ENCODE results near the gene OARD1.
"Not testable (repeated sequence)": the region's sequence is repeated elsewhere in the genome, so short reads cannot be mapped to it uniquely, and the experiment has no call there.

Gene OARD1

GRCh38 chr6:41071923-41072835 is at the start of gene OARD1:
OARD1 (minus strand) TSS chr6:41072356; CDS start chr6:41071634, 722 bp downstream.
- DNase-seq (ENCODE audit: extremely low read depth in 1 of 2, low read depth in 1 of 2): peak; percentile 99 to 100

- DNase-seq (ENCODE audit: extremely low read depth in 1 of 2, low read depth in 1 of 2): no peak
Measured at GRCh38 chr6:41120058-41120457, 47.9 kb upstream of the OARD1 start.

DNA sequence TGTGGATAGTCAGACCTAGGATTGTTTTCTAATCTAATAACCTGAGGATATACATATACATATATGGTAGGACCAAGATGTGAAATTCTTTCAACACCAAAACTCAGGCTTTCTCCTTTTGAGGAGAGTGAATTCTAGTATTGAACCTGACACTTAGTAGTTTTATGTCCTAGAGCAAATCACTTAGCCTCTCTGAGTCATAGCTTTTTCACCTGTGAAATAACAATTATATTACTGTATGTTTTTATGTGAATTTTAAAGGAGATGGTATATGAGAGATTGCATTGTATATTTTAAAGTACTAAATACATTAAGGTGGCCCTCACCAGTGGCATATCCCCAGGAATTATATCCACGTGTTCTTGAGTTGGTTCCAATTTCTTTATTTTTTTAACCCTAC is 47.4 kb upstream of the OARD1 start:
- DNase-seq (ENCODE audit: extremely low read depth in 1 of 2, low read depth in 1 of 2): no peak

DNA sequence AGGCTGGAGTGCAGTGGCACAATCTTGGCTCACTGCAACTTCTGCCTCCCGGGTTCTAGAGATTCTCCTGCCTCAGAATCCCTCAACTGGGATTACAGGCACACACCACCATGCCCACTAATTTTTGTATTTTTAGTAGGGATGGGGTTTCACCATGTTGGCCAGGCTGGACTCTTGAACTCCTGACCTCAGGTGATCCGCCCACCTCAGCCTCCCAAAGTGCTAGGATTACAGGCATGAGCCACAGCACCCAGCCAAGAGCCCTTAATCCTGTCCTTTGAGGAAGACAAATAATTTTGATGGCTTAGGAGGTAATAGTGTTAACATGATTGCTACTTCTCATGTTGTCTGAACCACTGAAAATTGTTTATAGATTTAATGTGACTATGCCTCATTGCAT is 42.9 kb upstream of the OARD1 start:
- DNase-seq (ENCODE audit: extremely low read depth in 1 of 2, low read depth in 1 of 2): not testable (repeated sequence)

DNA sequence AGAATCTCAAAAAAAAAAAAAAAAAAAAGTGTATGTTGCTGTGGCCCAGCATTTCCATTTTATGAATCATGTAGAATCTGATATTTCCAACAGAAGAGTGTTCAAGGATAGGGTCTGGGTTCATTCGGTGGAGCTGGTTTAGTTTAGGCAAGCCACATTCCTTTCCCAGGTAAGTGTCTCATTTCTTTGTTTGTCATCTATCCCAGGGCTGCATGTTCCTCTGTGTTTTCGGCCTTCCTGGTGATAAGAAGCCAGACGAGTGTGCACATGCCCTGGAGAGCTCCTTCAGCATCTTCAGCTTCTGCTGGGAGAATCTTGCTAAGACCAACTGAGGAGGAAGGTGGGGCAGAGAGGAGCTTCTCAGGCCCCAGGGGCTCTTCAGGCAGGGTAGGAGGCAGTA is 38.9 kb upstream of the OARD1 start:
- DNase-seq (ENCODE audit: extremely low read depth in 1 of 2, low read depth in 1 of 2): no peak

DNA sequence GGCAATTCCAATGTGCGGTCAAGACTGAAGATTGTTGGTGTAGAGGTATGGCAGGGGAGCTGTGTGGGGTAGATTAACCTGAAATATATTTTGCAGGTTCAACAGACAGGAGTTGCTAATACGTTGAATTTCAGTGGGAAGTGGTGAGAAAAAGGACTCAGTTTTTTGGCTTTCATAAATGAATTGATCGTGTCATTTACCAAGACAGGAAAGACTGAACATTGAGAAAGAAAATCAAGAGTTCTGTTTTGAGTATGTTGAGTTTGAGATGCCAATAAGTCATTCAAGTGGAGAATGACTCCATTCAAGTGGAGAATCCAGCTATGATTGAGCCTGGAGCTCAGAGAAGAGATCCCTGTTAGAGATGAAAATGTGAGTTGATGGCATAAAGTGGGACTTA is 31.7 kb upstream of the OARD1 start:
- no peak for DNase-seq (ENCODE audit: extremely low read depth in 1 of 2, low read depth in 1 of 2)

GRCh38 chr6:41100871-41101287 is 28.7 kb upstream of the OARD1 start:
- DNase-seq (ENCODE audit: extremely low read depth in 1 of 2, low read depth in 1 of 2): no peak

DNA sequence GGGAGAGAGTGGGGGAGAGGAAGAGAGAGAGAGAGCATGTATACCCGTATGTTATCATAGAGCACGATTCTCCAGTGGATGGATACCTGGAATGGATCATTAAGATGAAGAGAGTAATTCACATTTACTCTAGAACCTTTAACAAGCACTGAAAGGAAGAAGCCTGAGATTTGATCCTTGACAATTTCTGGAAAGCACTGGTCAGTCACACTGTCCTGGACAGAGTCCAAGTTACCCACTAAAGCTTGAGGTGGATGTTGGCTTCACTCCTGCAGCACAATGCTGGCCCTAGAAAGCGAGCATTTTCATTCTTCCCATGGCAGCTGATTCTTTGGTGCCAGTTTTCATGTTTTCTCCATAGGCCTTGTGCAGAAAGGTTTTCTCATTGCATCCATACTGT is 26.2 kb upstream of the OARD1 start:
- no peak for DNase-seq (ENCODE audit: extremely low read depth in 1 of 2, low read depth in 1 of 2)

DNA sequence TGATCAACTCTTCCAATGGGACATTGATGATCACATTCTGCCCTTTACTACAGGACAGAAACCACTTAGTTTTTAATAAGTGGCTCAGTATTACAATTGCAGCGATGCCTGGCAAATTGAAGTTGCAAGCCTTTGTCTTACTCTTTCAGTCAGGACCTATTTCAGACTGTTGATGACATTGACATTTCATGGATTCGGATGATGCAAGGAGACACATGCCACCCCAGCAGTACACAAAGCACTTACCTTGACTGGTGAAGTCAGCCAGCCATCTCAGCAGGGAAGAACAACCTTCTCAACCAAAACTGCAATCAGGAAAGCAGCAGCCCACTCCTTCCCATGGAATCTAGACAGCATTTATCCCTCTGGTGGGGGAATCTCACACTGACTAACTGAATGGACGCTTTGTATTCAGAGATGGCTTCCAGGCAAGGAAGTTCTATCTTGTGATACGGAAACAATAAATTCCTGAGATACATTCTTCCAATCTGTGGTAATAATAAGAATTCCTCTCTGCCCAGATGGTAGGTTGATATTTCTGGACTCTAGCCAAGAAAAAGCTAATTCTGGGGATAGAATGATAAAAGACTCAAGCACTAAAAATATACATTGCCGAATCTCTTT is 25.4 kb upstream of the OARD1 start:
- no peak for DNase-seq (ENCODE audit: extremely low read depth in 1 of 2, low read depth in 1 of 2)

- DNase-seq (ENCODE audit: extremely low read depth in 1 of 2, low read depth in 1 of 2): no peak
Measured at GRCh38 chr6:41093729-41094128, 21.6 kb upstream of the OARD1 start.

GRCh38 chr6:41092421-41093140 is 20.4 kb upstream of the OARD1 start:
- no peak for DNase-seq (ENCODE audit: extremely low read depth in 1 of 2, low read depth in 1 of 2)

DNA sequence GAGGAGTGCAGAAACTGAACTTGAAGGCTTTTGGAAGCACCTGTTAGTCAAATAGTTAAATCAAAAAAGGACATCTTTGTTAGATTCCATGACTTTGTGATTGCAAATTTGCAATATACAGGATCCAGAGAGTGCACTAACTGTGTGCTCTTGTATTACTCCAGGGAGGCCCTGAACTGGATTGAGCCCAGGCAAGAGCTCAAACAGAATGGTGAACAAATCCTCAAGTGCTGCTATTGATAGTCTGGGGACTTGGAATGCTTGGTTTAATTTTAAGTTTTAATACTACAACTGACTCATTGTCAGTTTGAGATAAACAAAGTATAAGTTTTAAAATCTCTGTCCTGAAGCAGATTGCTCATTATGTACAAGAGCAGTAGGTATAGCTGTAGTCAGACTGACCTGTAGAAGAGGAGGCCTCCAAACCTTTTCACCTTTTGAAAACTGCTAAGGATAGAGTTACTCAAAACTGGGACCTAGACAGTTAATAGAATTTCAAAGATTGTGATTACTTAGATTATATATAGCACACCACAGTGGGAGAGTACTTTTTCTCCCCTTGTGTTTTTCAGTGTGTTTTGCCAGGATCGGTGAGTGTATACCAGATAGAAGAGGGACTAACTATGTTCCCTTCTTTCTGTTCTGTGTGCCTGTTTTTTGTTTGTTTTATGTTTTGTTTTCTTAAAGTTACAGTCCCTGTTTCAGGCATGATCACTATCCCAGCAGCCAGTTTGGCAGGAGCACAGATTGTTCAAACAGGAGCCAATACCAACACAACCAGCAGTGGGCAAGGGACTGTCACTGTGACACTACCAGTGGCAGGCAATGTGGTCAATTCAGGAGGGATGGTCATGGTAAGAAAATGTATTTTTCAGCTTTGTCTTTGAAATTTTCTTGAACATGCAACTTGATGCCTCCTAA is 18.9 kb upstream of the OARD1 start:
- DNase-seq (ENCODE audit: extremely low read depth in 1 of 2, low read depth in 1 of 2): no peak

DNA sequence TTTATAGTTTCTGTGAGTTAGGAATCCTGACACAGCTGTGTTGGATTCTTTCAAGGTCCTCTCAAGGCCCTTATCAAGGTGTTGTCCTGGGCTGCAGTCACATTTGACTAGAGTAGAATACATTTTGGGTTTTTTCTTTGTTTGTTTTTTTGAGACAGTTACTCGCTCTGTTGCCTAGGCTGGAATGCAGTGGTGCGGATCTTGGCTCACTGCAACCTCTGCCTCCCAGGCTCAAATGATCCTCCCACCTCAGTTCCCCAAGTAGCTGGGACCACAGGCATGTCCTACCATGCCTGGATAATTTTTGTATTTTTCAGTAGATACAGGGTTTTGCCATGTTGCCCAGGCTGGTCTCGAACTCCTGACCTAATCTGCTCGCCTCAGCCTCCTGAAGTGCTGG is 16.3 kb upstream of the OARD1 start:
- no peak for DNase-seq (ENCODE audit: extremely low read depth in 1 of 2, low read depth in 1 of 2)

GRCh38 chr6:41085182-41085581 is 13.0 kb upstream of the OARD1 start:
- no peak for DNase-seq (ENCODE audit: extremely low read depth in 1 of 2, low read depth in 1 of 2)

GRCh38 chr6:41083072-41083471 is 10.9 kb upstream of the OARD1 start:
- DNase-seq (ENCODE audit: extremely low read depth in 1 of 2, low read depth in 1 of 2): no peak

- DNase-seq (ENCODE audit: extremely low read depth in 1 of 2, low read depth in 1 of 2): no peak
Measured at GRCh38 chr6:41080621-41081020, 8.5 kb upstream of the OARD1 start.

- no peak for DNase-seq (ENCODE audit: extremely low read depth in 1 of 2, low read depth in 1 of 2)
Measured at GRCh38 chr6:41079080-41079479, 6.9 kb upstream of the OARD1 start.

DNA sequence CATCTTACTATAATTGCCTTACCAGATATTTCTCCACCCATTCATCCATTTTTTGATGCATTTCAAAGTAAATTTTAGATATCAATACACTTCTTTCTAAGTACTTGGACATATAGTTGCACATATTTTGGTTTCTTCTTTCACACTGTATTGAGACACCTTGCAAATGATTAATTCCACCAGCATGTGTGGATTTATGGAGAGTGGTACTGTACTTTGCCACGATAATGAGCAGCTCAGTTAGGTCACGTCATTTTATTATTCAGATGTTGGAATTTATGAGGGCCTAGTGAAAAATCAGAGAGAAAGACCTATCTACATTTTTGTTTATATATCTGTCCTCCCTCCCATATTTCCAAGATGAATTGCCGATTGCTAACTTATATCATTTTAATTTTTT is 5.9 kb upstream of the OARD1 start:
- DNase-seq (ENCODE audit: extremely low read depth in 1 of 2, low read depth in 1 of 2): no peak

DNA sequence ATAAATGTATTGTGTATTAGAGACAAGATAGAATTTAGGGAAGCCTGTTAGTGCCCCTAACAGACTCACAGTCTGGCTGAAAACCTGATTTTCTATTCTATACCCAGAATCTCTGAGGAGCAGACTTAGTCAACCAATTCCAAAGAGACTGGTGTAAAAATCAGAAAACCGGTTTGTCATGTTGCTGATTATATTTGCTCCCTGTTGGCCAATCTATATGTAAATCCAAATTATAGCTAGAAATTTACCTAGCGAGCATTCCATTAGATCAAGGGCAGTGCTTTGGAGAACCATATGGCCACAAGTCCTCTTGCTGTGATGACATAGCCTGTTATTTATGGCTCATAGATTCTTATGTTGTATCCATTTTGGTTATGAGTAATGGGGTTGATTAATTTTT is 5.4 kb upstream of the OARD1 start:
- no peak for DNase-seq (ENCODE audit: extremely low read depth in 1 of 2, low read depth in 1 of 2)
